ENCODE data around the gene LGALS8.

Gene LGALS8

GRCh38 chr1:236507022-236507700 lies 16.6 kb upstream of the LGALS8 start:
- Histone ChIP-seq H3K4me3 (replicated peaks; ENCODE audit: low read depth, low read length) (no peak overlapping the region), H3K36me3 (ENCODE audit: control insufficient read depth, insufficient read depth, low read length) (no peaks in the 10 kb centered on the region), H3K27me3 (replicated peaks; ENCODE audit: control insufficient read depth, insufficient read depth, low read length) (no peaks in the 10 kb centered on the region)
- no peak for TF ChIP-seq CTCF (IDR thresholded peaks at IDR 0.05; ENCODE audit: insufficient read depth, low read length, poor library complexity, severe bottlenecking)
- no peak for DNase-seq (ENCODE audit: extremely low read depth, insufficient read length)

GRCh38 chr1:236508593-236509027 lies 15.2 kb upstream of the LGALS8 start:
- H3K27me3 ChIP-seq (replicated peaks; ENCODE audit: control insufficient read depth, insufficient read depth, low read length), result no peaks in the 10 kb centered on the region
- H3K36me3 ChIP-seq (ENCODE audit: control insufficient read depth, insufficient read depth, low read length), result no peaks in the 10 kb centered on the region
- no peak for DNase-seq (ENCODE audit: extremely low read depth, insufficient read length)
- no peak for TF ChIP-seq CTCF (IDR thresholded peaks at IDR 0.05; ENCODE audit: insufficient read depth, low read length, poor library complexity, severe bottlenecking)
- H3K4me3 ChIP-seq (replicated peaks; ENCODE audit: low read depth, low read length), result no peak overlapping the region

GRCh38 chr1:236509203-236509602 lies 14.6 kb upstream of the LGALS8 start:
- DNase-seq (ENCODE audit: extremely low read depth, insufficient read length), result no peak
- H3K36me3 ChIP-seq (ENCODE audit: control insufficient read depth, insufficient read depth, low read length), result no peaks in the 10 kb centered on the region
- no peak overlapping the region for H3K4me3 ChIP-seq (replicated peaks; ENCODE audit: low read depth, low read length)
- H3K27me3 ChIP-seq (replicated peaks; ENCODE audit: control insufficient read depth, insufficient read depth, low read length), result no peaks in the 10 kb centered on the region
- TF ChIP-seq CTCF (IDR thresholded peaks at IDR 0.05; ENCODE audit: insufficient read depth, low read length, poor library complexity, severe bottlenecking), result no peak

- no peaks in the 10 kb centered on the region for H3K36me3 ChIP-seq (ENCODE audit: control insufficient read depth, insufficient read depth, low read length)
- TF ChIP-seq CTCF (IDR thresholded peaks at IDR 0.05; ENCODE audit: insufficient read depth, low read length, poor library complexity, severe bottlenecking), result no peak
- no peak overlapping the region for H3K4me3 ChIP-seq (replicated peaks; ENCODE audit: low read depth, low read length)
- H3K27me3 ChIP-seq (replicated peaks; ENCODE audit: control insufficient read depth, insufficient read depth, low read length), result no peaks in the 10 kb centered on the region
- DNase-seq (ENCODE audit: extremely low read depth, insufficient read length), result no peak
These were observed 14.0 kb upstream of the LGALS8 start for GRCh38 chr1:236509647-236510401.

GRCh38 chr1:236511735-236512418 lies 11.9 kb upstream of the LGALS8 start:
- TF ChIP-seq CTCF (IDR thresholded peaks at IDR 0.05; ENCODE audit: insufficient read depth, low read length, poor library complexity, severe bottlenecking), result no peak
- no peak for DNase-seq (ENCODE audit: extremely low read depth, insufficient read length)
- Histone ChIP-seq H3K4me3 (replicated peaks; ENCODE audit: low read depth, low read length) (no peak overlapping the region), H3K27me3 (replicated peaks; ENCODE audit: control insufficient read depth, insufficient read depth, low read length) (no peaks in the 10 kb centered on the region), H3K36me3 (ENCODE audit: control insufficient read depth, insufficient read depth, low read length) (no peaks in the 10 kb centered on the region)

All from GM06990 (cell line).